Glutamatergic neuron (in vitro differentiated cells): ENCODE measurements around the gene KCNB1. TPM values are rescaled to one million over a fixed set of nuclear protein-coding genes. Genes with fewer than 3 reads are reported as not detected.

Source experiments
- DNase-seq: peaks from one replicate; pipeline ENCODE4 v3.0.0; 2022
- H3K27ac Mint-ChIP-seq: one replicate; pipeline ENCODE4 v1.8.0; 2020; ENCODE audit warnings: mild to moderate bottlenecking, mixed read lengths, inconsistent platforms; ENCODE audit not compliant: unreplicated experiment
- H3K27me3 Mint-ChIP-seq: one replicate; pipeline ENCODE4 v1.8.0; 2020; ENCODE audit warnings: mild to moderate bottlenecking, moderate library complexity, mixed read lengths, inconsistent platforms; ENCODE audit not compliant: unreplicated experiment
- H3K36me3 Mint-ChIP-seq: one replicate; pipeline ENCODE4 v1.8.0; 2020; ENCODE audit warnings: mild to moderate bottlenecking, mixed read lengths, inconsistent platforms; ENCODE audit not compliant: unreplicated experiment
- H3K4me1 Mint-ChIP-seq: one replicate; pipeline ENCODE4 v1.8.0; 2020; ENCODE audit warnings: mild to moderate bottlenecking, low read depth, mixed read lengths, inconsistent platforms; ENCODE audit not compliant: unreplicated experiment
- H3K4me3 Mint-ChIP-seq: one replicate; pipeline ENCODE4 v1.8.0; 2020; ENCODE audit warnings: mild to moderate bottlenecking, mixed read lengths, inconsistent platforms; ENCODE audit not compliant: unreplicated experiment
- H3K9me3 Mint-ChIP-seq: one replicate; pipeline ENCODE4 v1.8.0; 2020; ENCODE audit warnings: mild to moderate bottlenecking, moderate library complexity, mixed read lengths, inconsistent platforms; ENCODE audit not compliant: unreplicated experiment
- total RNA-seq: library from RNA; stranded (reverse); fragmentation: NEBNext Ultra II Directional; extraction: Animal tissue kit (Norgen Biotek cat#: 25700); gene quantifications from one replicate; pipeline ENCODE4 v1.2.1, GENCODE V29; 2021; ENCODE audit not compliant: unreplicated experiment
- TF ChIP-seq, protein P1 (sequence below): fragments of 200-600 bp; sonication (generic); IDR thresholded peaks from one replicate; pipeline ENCODE4 v1.5.0; 2021; ENCODE audit not compliant: partially characterized antibody, unreplicated experiment

Gene KCNB1
- total RNA-seq, 1 donor from 2014 or later = 3.1 TPM

DNA sequence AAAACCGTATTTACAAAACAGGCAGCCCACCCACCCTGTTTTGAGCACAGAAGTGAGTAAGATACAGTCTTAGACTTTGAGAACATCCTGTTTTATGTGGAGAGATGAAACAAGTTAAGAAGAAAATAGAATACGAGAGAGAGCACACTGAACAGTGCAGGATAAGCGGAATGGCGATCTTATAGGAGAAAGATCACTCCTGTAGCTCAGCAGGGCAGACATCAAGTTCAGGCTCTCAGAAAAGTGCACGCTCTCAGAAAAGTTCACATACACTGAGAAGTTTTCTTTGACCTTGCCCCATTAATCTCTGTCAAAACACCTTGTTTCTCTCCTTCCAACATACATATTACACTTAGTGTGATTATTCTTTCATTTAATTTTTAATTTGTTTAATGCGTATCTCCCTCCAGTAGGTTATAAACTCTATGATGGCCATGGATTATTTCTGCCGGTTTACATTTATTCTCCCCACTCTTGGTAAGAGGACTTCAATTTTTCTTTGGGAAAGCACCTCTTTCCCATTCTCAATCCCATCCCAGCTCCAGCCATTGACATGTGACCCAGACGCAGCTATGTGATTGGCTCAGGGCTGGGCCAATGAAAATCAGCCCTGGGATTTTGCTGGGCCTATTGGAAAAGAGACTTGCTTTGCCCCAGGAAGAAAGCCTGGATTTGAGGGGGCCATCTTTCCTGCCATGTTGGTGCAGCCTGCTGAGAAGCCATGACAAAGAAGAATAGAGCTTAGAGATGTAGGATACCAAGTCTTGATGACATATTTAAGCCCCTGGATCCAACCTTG, 16.2 kb downstream of the KCNB1 start:
- H3K27me3 Mint-ChIP-seq = peaks cover 5% of the 10 kb centered on the region
- no peaks in the 10 kb centered on the region for H3K4me1 Mint-ChIP-seq
- H3K4me3 Mint-ChIP-seq = no peak overlapping the region
- peaks cover 4% of the 10 kb centered on the region for H3K36me3 Mint-ChIP-seq
- no peak for DNase-seq
- H3K27ac Mint-ChIP-seq = no peak overlapping the region
- TF ChIP-seq, protein P1, sequence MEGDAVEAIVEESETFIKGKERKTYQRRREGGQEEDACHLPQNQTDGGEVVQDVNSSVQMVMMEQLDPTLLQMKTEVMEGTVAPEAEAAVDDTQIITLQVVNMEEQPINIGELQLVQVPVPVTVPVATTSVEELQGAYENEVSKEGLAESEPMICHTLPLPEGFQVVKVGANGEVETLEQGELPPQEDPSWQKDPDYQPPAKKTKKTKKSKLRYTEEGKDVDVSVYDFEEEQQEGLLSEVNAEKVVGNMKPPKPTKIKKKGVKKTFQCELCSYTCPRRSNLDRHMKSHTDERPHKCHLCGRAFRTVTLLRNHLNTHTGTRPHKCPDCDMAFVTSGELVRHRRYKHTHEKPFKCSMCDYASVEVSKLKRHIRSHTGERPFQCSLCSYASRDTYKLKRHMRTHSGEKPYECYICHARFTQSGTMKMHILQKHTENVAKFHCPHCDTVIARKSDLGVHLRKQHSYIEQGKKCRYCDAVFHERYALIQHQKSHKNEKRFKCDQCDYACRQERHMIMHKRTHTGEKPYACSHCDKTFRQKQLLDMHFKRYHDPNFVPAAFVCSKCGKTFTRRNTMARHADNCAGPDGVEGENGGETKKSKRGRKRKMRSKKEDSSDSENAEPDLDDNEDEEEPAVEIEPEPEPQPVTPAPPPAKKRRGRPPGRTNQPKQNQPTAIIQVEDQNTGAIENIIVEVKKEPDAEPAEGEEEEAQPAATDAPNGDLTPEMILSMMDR = no peak
- H3K9me3 Mint-ChIP-seq = no peaks in the 10 kb centered on the region

DNA sequence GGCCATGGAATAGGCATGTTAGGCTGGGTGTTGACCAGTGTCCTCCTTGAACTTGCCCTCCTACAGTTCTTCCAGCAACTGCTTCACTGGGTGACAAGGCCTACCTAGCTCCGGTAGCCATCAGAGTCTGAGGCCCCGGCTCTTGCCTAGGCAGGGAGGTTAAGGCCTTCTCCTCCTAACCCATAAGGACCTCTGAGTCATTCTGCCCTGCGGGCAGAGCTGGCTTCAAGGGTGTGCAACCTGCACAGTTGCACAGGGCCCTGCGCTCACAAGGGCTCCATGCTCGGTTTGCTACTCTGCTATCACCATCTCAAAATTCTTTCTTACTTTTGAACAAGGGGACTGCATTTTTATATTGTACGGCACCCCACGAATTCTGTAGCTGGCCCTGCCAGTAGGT, 17.9 kb downstream of the KCNB1 start:
- no peak for DNase-seq
- peaks cover 4% of the 10 kb centered on the region for H3K36me3 Mint-ChIP-seq
- no peaks in the 10 kb centered on the region for H3K9me3 Mint-ChIP-seq
- H3K4me3 Mint-ChIP-seq = no peak overlapping the region
- TF ChIP-seq, protein P1 = no peak
- no peak overlapping the region for H3K27ac Mint-ChIP-seq
- H3K27me3 Mint-ChIP-seq = peaks cover 7% of the 10 kb centered on the region
- no peaks in the 10 kb centered on the region for H3K4me1 Mint-ChIP-seq

DNA sequence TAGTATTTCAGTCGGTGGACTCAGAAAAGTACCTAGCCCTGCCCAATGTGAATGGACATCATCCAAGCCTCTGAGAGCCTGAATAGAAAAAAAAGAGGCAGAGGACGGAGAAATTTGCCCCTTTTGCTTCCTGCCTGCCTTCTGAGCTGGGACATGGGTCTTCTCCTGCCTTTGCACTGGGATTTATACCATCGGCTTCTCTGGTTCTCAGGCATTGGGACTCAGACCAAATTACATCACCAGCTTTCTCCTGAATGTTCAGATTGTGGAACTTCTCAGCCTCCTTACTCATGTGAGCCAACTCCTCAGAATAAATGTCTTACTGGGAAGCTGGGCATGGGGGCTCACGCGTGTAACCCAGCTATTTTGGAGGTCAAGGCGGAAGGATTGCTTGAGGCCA, 19.8 kb downstream of the KCNB1 start:
- Mint-ChIP-seq H3K36me3 (peaks cover 4% of the 10 kb centered on the region), H3K27me3 (peaks cover 4% of the 10 kb centered on the region), H3K4me1 (no peaks in the 10 kb centered on the region), H3K4me3 (no peak overlapping the region), H3K9me3 (no peaks in the 10 kb centered on the region), H3K27ac (no peak overlapping the region)
- TF ChIP-seq, protein P1 = no peak
- DNase-seq = no peak

DNA sequence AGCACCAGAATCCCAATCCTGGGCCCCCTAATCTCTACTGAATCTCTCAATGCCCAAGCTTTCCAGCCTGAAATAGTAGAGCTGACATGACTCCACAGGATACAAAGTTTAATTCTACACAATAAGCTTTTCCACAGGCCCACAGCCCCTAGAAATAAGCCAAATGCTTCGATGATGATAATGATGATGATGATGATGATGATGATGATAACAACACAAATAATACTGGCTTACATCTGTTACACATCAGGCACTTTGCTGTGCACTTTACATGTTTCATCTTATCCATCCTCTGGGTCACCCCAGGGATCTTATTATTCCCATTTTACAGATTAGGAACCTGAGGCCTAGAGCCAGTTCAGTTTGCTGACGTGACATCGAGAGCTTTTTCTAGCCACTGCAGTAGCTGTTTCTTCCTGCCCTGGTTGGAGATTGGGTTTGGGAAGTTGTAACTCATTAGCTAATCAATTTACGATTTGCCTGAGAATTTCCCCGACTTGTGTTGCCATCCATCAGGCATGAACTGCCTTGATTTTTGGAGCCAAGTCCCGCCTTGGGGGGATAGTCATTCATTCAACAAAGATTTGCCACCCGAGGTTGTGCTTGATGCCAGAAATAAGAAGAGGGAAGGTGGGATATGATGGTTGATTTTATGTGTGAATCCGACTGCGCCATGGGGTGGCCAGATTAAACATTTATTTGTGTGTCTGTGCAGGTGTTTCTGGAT, 20.4 kb downstream of the KCNB1 start:
- no peak overlapping the region for H3K4me3 Mint-ChIP-seq
- no peaks in the 10 kb centered on the region for H3K4me1 Mint-ChIP-seq
- DNase-seq = no peak
- peaks cover 4% of the 10 kb centered on the region for H3K27me3 Mint-ChIP-seq
- peaks cover 4% of the 10 kb centered on the region for H3K36me3 Mint-ChIP-seq
- TF ChIP-seq, protein P1 = no peak
- H3K27ac Mint-ChIP-seq = no peak overlapping the region
- no peaks in the 10 kb centered on the region for H3K9me3 Mint-ChIP-seq

DNA sequence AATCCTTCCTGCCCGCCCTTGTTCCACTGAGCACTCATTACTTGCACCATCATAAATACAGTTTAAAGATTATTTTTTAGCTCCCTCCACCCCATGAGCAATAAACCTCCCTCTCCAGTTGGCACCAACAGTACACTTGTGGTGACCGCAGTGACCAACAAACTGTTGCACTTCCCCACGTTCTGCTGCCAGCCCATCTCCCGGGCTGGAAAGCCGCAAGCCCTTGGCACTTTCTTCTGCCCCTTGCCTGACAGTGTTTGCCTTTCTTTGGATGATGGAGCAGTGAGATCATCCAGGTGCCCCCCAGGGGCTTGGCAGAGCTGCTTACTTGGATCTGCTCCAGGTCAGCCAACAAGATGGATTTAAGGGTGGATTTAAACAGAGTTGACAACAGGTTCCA, 21.6 kb downstream of the KCNB1 start:
- Mint-ChIP-seq H3K27ac (no peak overlapping the region), H3K36me3 (peaks cover 4% of the 10 kb centered on the region), H3K27me3 (peaks cover 1% of the 10 kb centered on the region), H3K4me3 (no peak overlapping the region), H3K9me3 (no peaks in the 10 kb centered on the region), H3K4me1 (no peaks in the 10 kb centered on the region)
- no peak for DNase-seq
- TF ChIP-seq, protein P1 = no peak
